Mesothelial cell of epicardium (in vitro differentiated cells): ENCODE data around the gene NEK10. TPM values are rescaled to one million over a fixed set of nuclear protein-coding genes. Genes with fewer than 3 reads are reported as not detected.
"Not testable (repeated sequence)": the region's sequence is repeated elsewhere in the genome, so short reads cannot be mapped to it uniquely, and the experiment has no call there.

Source experiments
- DNase-seq, 2 experiments: peaks; one replicate each; pipeline ENCODE4 v3.0.0; 2021; ENCODE audit warnings: low spot score in 2 of 2; ENCODE audit not compliant: unreplicated experiment in 2 of 2
- H3K27ac Mint-ChIP-seq: 2 replicates; pipeline ENCODE4 v1.8.0; 2021; ENCODE audit warnings: mixed read lengths
- H3K27me3 Mint-ChIP-seq: 2 replicates; pipeline ENCODE4 v1.8.0; 2021; ENCODE audit warnings: low read depth, mixed read lengths
- H3K36me3 Mint-ChIP-seq: 2 replicates; pipeline ENCODE4 v1.8.0; 2021; ENCODE audit warnings: mixed read lengths
- H3K4me1 Mint-ChIP-seq: 2 replicates; pipeline ENCODE4 v1.8.0; 2021; ENCODE audit warnings: mixed read lengths
- H3K4me3 Mint-ChIP-seq: 2 replicates; pipeline ENCODE4 v1.8.0; 2021; ENCODE audit warnings: mild to moderate bottlenecking, moderate library complexity, mixed read lengths
- H3K9me3 Mint-ChIP-seq: 2 replicates; pipeline ENCODE4 v1.8.0; 2021; ENCODE audit warnings: mixed read lengths
- CTCF ChIP-seq: fragments of 200-600 bp; sonication (generic); IDR thresholded peaks from one replicate; pipeline ENCODE4 v1.5.0; 2021; ENCODE audit warnings: antibody characterized with exemption; ENCODE audit not compliant: unreplicated experiment
- total RNA-seq: library from RNA; stranded (reverse); gene quantifications from 3 replicates; pipeline ENCODE4 v1.2.1, GENCODE V29; 2021

The NEK10 gene
- 0.84 to 1.3 TPM (median 1.2 TPM) in 3 replicates for total RNA-seq

- Mint-ChIP-seq H3K9me3 (no peaks in the 10 kb centered on the region), H3K27me3 (peaks cover 8% of the 10 kb centered on the region), H3K4me1 (peaks cover 10% of the 10 kb centered on the region), H3K27ac (peak within 1 kb of the TSS; percentile 21), H3K4me3 (peak within 1 kb of the TSS; percentile 83), H3K36me3 (no peaks in the 10 kb centered on the region)
- DNase-seq: peak; percentile 82 to 92
- no peak for TF ChIP-seq CTCF
Measured at GRCh38 chr3:27368831-27369607, at the start of gene NEK10. NEK10 (minus strand) TSS chr3:27369383; CDS start chr3:27352882, 16,501 bp downstream.

GRCh38 chr3:27415202-27415601, 46.0 kb upstream of the NEK10 start:
- Mint-ChIP-seq H3K27ac (no peak overlapping the region), H3K9me3 (peaks cover 4% of the 10 kb centered on the region), H3K4me1 (no peaks in the 10 kb centered on the region), H3K4me3 (no peak overlapping the region), H3K36me3 (peaks cover 41% of the 10 kb centered on the region), H3K27me3 (no peaks in the 10 kb centered on the region)
- DNase-seq: no peak
- no peak for TF ChIP-seq CTCF

GRCh38 chr3:27392950-27393679, 23.9 kb upstream of the NEK10 start:
- no peak for DNase-seq
- Mint-ChIP-seq H3K9me3 (no peaks in the 10 kb centered on the region), H3K27me3 (no peaks in the 10 kb centered on the region), H3K4me1 (peaks cover 4% of the 10 kb centered on the region), H3K4me3 (no peak overlapping the region), H3K36me3 (peaks cover 20% of the 10 kb centered on the region), H3K27ac (no peak overlapping the region)
- TF ChIP-seq CTCF: no peak

- not testable (repeated sequence) for H3K4me1 Mint-ChIP-seq, H3K4me3 Mint-ChIP-seq, H3K27me3 Mint-ChIP-seq, H3K9me3 Mint-ChIP-seq, DNase-seq
- Mint-ChIP-seq H3K36me3 (peaks cover 22% of the 10 kb centered on the region), H3K27ac (peak overlapping the region; percentile 0)
Measured at GRCh38 chr3:27392414-27392813, 23.2 kb upstream of the NEK10 start.

GRCh38 chr3:27391796-27392195, 22.6 kb upstream of the NEK10 start:
- H3K4me1 Mint-ChIP-seq: peaks cover 4% of the 10 kb centered on the region
- TF ChIP-seq CTCF: no peak
- no peak overlapping the region for H3K4me3 Mint-ChIP-seq
- no peak overlapping the region for H3K27ac Mint-ChIP-seq
- peaks cover 20% of the 10 kb centered on the region for H3K36me3 Mint-ChIP-seq
- no peaks in the 10 kb centered on the region for H3K27me3 Mint-ChIP-seq
- H3K9me3 Mint-ChIP-seq: no peaks in the 10 kb centered on the region
- DNase-seq: no peak

GRCh38 chr3:27387625-27388024, 18.4 kb upstream of the NEK10 start:
- no peaks in the 10 kb centered on the region for H3K27me3 Mint-ChIP-seq
- H3K27ac Mint-ChIP-seq: no peak overlapping the region
- TF ChIP-seq CTCF: no peak
- peaks cover 27% of the 10 kb centered on the region for H3K36me3 Mint-ChIP-seq
- no peaks in the 10 kb centered on the region for H3K9me3 Mint-ChIP-seq
- peaks cover 4% of the 10 kb centered on the region for H3K4me1 Mint-ChIP-seq
- no peak for DNase-seq
- H3K4me3 Mint-ChIP-seq: no peak overlapping the region
